WTC11 (cell line): Measurements from ENCODE around the gene CCR6.

Experiments used
- EMX1 ChIP-seq: fragments of 250-450 bp; sonication (Bioruptor Pico); IDR thresholded peaks from 2 replicates; pipeline ENCODE4 v1.8.0; 2021; ENCODE audit warnings: mild to moderate bottlenecking
- TP53 ChIP-seq: sonication (generic); formaldehyde crosslinking; IDR thresholded peaks from 2 replicates; pipeline ENCODE4 v1.8.1; 2023; ENCODE audit warnings: mild to moderate bottlenecking, missing genetic modification reagents
- ZNF281 ChIP-seq: sonication (generic); formaldehyde crosslinking; IDR thresholded peaks from 2 replicates; pipeline ENCODE4 v1.8.0; 2023; ENCODE audit warnings: mild to moderate bottlenecking, missing genetic modification reagents
- TF ChIP-seq, protein P1 (sequence below): fragments of 200-600 bp; IDR thresholded peaks from 2 replicates; pipeline ENCODE4 v1.8.0; 2022; ENCODE audit warnings: antibody characterized with exemption
- TF ChIP-seq, protein P2 (sequence below): fragments of 250-450 bp; sonication (Bioruptor Pico); IDR thresholded peaks from 2 replicates; pipeline ENCODE4 v2.1.2; 2022; ENCODE audit warnings: mild to moderate bottlenecking, moderate library complexity

- TF ChIP-seq, protein P1, sequence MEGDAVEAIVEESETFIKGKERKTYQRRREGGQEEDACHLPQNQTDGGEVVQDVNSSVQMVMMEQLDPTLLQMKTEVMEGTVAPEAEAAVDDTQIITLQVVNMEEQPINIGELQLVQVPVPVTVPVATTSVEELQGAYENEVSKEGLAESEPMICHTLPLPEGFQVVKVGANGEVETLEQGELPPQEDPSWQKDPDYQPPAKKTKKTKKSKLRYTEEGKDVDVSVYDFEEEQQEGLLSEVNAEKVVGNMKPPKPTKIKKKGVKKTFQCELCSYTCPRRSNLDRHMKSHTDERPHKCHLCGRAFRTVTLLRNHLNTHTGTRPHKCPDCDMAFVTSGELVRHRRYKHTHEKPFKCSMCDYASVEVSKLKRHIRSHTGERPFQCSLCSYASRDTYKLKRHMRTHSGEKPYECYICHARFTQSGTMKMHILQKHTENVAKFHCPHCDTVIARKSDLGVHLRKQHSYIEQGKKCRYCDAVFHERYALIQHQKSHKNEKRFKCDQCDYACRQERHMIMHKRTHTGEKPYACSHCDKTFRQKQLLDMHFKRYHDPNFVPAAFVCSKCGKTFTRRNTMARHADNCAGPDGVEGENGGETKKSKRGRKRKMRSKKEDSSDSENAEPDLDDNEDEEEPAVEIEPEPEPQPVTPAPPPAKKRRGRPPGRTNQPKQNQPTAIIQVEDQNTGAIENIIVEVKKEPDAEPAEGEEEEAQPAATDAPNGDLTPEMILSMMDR = no peak
- TF ChIP-seq, protein P2, sequence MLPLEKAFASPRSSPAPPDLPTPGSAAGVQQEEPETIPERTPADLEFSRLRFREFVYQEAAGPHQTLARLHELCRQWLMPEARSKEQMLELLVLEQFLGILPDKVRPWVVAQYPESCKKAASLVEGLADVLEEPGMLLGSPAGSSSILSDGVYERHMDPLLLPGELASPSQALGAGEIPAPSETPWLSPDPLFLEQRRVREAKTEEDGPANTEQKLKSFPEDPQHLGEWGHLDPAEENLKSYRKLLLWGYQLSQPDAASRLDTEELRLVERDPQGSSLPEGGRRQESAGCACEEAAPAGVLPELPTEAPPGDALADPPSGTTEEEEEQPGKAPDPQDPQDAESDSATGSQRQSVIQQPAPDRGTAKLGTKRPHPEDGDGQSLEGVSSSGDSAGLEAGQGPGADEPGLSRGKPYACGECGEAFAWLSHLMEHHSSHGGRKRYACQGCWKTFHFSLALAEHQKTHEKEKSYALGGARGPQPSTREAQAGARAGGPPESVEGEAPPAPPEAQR (CRISPR knock-in tag) = no peak
- TF ChIP-seq EMX1 (CRISPR knock-in tag) = no peak
- no peak for TF ChIP-seq ZNF281
- TF ChIP-seq TP53 (CRISPR knock-in tag) = no peak
These were observed 13.2 kb upstream of the CCR6 start for GRCh38 chr6:167109651-167110050.
